Femur (tissue), 1 donor: ENCODE measurements around the gene B3GALT6.
"Not testable (repeated sequence)": the region's sequence is repeated elsewhere in the genome, so short reads cannot be mapped to it uniquely, and the experiment has no call there.

Source experiments
- DNase-seq: peaks from one replicate; pipeline ENCODE4 v3.0.0-alpha.2; 2017

B3GALT6 gene

GRCh38 chr1:1245817-1246576, 14.0 kb downstream of the B3GALT6 start:
- no peak for DNase-seq

- no peak for DNase-seq
These were observed 14.7 kb downstream of the B3GALT6 start, which contains the start of gene C1QTNF12 for GRCh38 chr1:1246577-1247340. Gene C1QTNF12, minus strand, starts transcription at chr1:1246722. Its CDS starts 32 bp downstream, at chr1:1246690.

- no peak for DNase-seq
These were observed 15.4 kb downstream of the B3GALT6 start for GRCh38 chr1:1247341-1247913.

GRCh38 chr1:1248009-1248913, 16.2 kb downstream of the B3GALT6 start:
- DNase-seq = not testable (repeated sequence)

GRCh38 chr1:1250786-1251284, 18.8 kb downstream of the B3GALT6 start:
- DNase-seq = no peak

GRCh38 chr1:1253314-1253713, 21.3 kb downstream of the B3GALT6 start:
- DNase-seq = no peak

- no peak for DNase-seq
These were observed 22.1 kb downstream of the B3GALT6 start for GRCh38 chr1:1253972-1254666.

- no peak for DNase-seq
These were observed 22.6 kb downstream of the B3GALT6 start for GRCh38 chr1:1254667-1254998.

GRCh38 chr1:1255078-1255477, 23.0 kb downstream of the B3GALT6 start:
- DNase-seq = no peak

- no peak for DNase-seq
These were observed 23.6 kb downstream of the B3GALT6 start for GRCh38 chr1:1255611-1256010.

- no peak for DNase-seq
These were observed 25.2 kb downstream of the B3GALT6 start for GRCh38 chr1:1256956-1257871.

GRCh38 chr1:1259119-1259488, 27.1 kb downstream of the B3GALT6 start:
- DNase-seq = no peak

GRCh38 chr1:1259540-1259939, 27.5 kb downstream of the B3GALT6 start:
- no peak for DNase-seq

GRCh38 chr1:1259951-1260600, 28.0 kb downstream of the B3GALT6 start:
- no peak for DNase-seq

- DNase-seq = no peak
These were observed 29.0 kb downstream of the B3GALT6 start for GRCh38 chr1:1260843-1261560.

GRCh38 chr1:1262071-1262470, 30.0 kb downstream of the B3GALT6 start:
- DNase-seq = no peak

GRCh38 chr1:1262758-1263157, 30.7 kb downstream of the B3GALT6 start:
- no peak for DNase-seq

- DNase-seq = no peak
These were observed 32.0 kb downstream of the B3GALT6 start for GRCh38 chr1:1264026-1264425.

GRCh38 chr1:1264868-1265272, 32.8 kb downstream of the B3GALT6 start:
- DNase-seq = no peak
